GM23338 (cell line): Measurements from ENCODE around the gene EML4.

Experiments used
- CREB1 ChIP-seq: fragments of 250-450 bp; sonication (Bioruptor Pico); IDR thresholded peaks from 2 replicates; pipeline ENCODE4 v1.5.0; 2020; ENCODE audit warnings: low read depth, mild to moderate bottlenecking, moderate library complexity
- CTCF ChIP-seq, 2 experiments: fragments of 200-600 bp in 1 of 2; sonication (generic) in 1 of 2; conservative IDR thresholded peaks; 2 replicates each; pipeline versions ENCODE4 v1.5.1 to v1.6.1; 2016 to 2017; ENCODE audit warnings: antibody characterized with exemption in 2 of 2, low read depth in 2 of 2, mild to moderate bottlenecking in 2 of 2, moderate library complexity in 1 of 2
- ETS1 ChIP-seq: IDR thresholded peaks from 2 replicates; pipeline ENCODE4 v1.6.1; 2016; ENCODE audit warnings: antibody characterized with exemption
- EZH2 ChIP-seq: fragments of 200-600 bp; sonication (generic); IDR thresholded peaks from one replicate; pipeline ENCODE4 v1.8.0; 2017; ENCODE audit warnings: antibody characterized with exemption, mild to moderate bottlenecking, low read depth; ENCODE audit not compliant: unreplicated experiment
- EZH2phosphoT487 ChIP-seq: fragments of 200-600 bp; sonication (generic); IDR thresholded peaks from one replicate; pipeline ENCODE4 v1.8.1; 2018; ENCODE audit warnings: antibody characterized with exemption; ENCODE audit not compliant: unreplicated experiment
- JUNB ChIP-seq: IDR thresholded peaks from one replicate; pipeline ENCODE4 v1.6.1; 2016; ENCODE audit warnings: antibody characterized with exemption; ENCODE audit not compliant: unreplicated experiment
- POLR2AphosphoS5 ChIP-seq: IDR thresholded peaks from 2 replicates; pipeline ENCODE4 v1.6.1; 2016; ENCODE audit warnings: antibody characterized with exemption, low read depth
- REST ChIP-seq: IDR thresholded peaks from one replicate; pipeline ENCODE4 v1.6.1; 2018; ENCODE audit warnings: antibody characterized with exemption; ENCODE audit not compliant: unreplicated experiment
- STAT1 ChIP-seq: IDR thresholded peaks from one replicate; pipeline ENCODE4 v1.6.1; 2016; ENCODE audit warnings: antibody characterized with exemption; ENCODE audit not compliant: unreplicated experiment
- ZNF114 ChIP-seq: fragments of 250-450 bp; sonication (Bioruptor Pico); IDR thresholded peaks from 2 replicates; pipeline ENCODE4 v1.5.0; 2020; ENCODE audit warnings: mild to moderate bottlenecking, moderate library complexity
- ZNF331 ChIP-seq: fragments of 250-450 bp; sonication (Bioruptor Pico); IDR thresholded peaks from 2 replicates; pipeline ENCODE4 v1.5.0; 2020; ENCODE audit warnings: low read depth, mild to moderate bottlenecking, moderate library complexity
- ZNF462 ChIP-seq: fragments of 250-450 bp; sonication (Bioruptor Pico); IDR thresholded peaks from 2 replicates; pipeline ENCODE4 v1.5.0; 2020; ENCODE audit warnings: mild to moderate bottlenecking, moderate library complexity

GRCh38 chr2:42268528-42269151 lies 99.5 kb downstream of the EML4 start:
- no peak for TF ChIP-seq CTCF (conservative IDR thresholded peaks at IDR 0.05; ENCODE audit: low read depth in 2 of 2)
- no peak for TF ChIP-seq STAT1
- TF ChIP-seq EZH2, result no peak
- no peak for TF ChIP-seq EZH2phosphoT487
- TF ChIP-seq ZNF462 (CRISPR knock-in tag), result no peak
- TF ChIP-seq CREB1 (CRISPR knock-in tag), result no peak
- TF ChIP-seq JUNB, result no peak
- no peak for TF ChIP-seq REST
- no peak for TF ChIP-seq POLR2AphosphoS5
- TF ChIP-seq ZNF331, result no peak
- TF ChIP-seq ZNF114 (CRISPR knock-in tag), result no peak
- no peak for TF ChIP-seq ETS1
